SK-N-MC (cell line): Measurements from ENCODE around the gene TNC.

Experiments
- DNase-seq: peaks from one replicate; pipeline ENCODE4 v3.0.0-alpha.2; 2011; ENCODE audit warnings: low read depth, low spot score
- H3K27ac ChIP-seq: fragments of 200-600 bp; sonication (generic); 2 replicates; pipeline ENCODE4 v1.5.1; 2016; ENCODE audit warnings: mixed run types
- H3K36me3 ChIP-seq: fragments of 200-600 bp; sonication (generic); 2 replicates; pipeline ENCODE4 v1.6.1; 2017; ENCODE audit warnings: antibody characterized with exemption, low read length, mixed read lengths; ENCODE audit not compliant: insufficient read depth
- H3K4me3 ChIP-seq: fragments of 200-600 bp; sonication (generic); 2 replicates; pipeline ENCODE4 v1.5.1; 2016
- H3K9ac ChIP-seq: fragments of 200-600 bp; sonication (generic); 2 replicates; pipeline ENCODE4 v1.8.0; 2017; ENCODE audit warnings: mixed run types, mixed read lengths; ENCODE audit not compliant: insufficient read length
- H3K9me3 ChIP-seq: fragments of 200-600 bp; sonication (generic); 2 replicates; pipeline ENCODE4 v1.6.1; 2017; ENCODE audit warnings: low read depth, mild to moderate bottlenecking, antibody characterized with exemption, low read length, moderate library complexity, mixed read lengths
- EZH2 ChIP-seq: fragments of 200-600 bp; sonication (generic); IDR thresholded peaks from one replicate; pipeline ENCODE4 v1.6.1; 2017; ENCODE audit warnings: antibody characterized with exemption
- FOXP2 ChIP-seq: optimal IDR thresholded peaks from 2 replicates; pipeline ENCODE3; 2011; ENCODE audit warnings: mild to moderate bottlenecking, moderate library complexity; ENCODE audit not compliant: insufficient read depth; ENCODE audit errors: extremely low read length, control extremely low read depth
- POLR2AphosphoS5 ChIP-seq: IDR thresholded peaks from 2 replicates; pipeline ENCODE4 v1.6.1; 2012; ENCODE audit warnings: mild to moderate bottlenecking, low read depth, low read length, borderline replicate concordance

TNC gene

GRCh38 chr9:115084709-115085108 is 33.2 kb downstream of the TNC start:
- no peak for DNase-seq
- no peak overlapping the region for H3K9ac ChIP-seq
- no peaks in the 10 kb centered on the region for H3K9me3 ChIP-seq
- no peaks in the 10 kb centered on the region; the same call in 1 of the 2 replicates for H3K36me3 ChIP-seq
- no peak overlapping the region for H3K4me3 ChIP-seq
- TF ChIP-seq FOXP2 = no peak
- no peak for TF ChIP-seq POLR2AphosphoS5
- no peak for TF ChIP-seq EZH2
- no peak overlapping the region for H3K27ac ChIP-seq

- no peaks in the 10 kb centered on the region for H3K9me3 ChIP-seq
- no peaks in the 10 kb centered on the region; the same call in 1 of the 2 replicates for H3K36me3 ChIP-seq
- H3K9ac ChIP-seq = no peak overlapping the region
- H3K27ac ChIP-seq = no peak overlapping the region
- H3K4me3 ChIP-seq = no peak overlapping the region
- no peak for TF ChIP-seq FOXP2
- no peak for TF ChIP-seq POLR2AphosphoS5
- TF ChIP-seq EZH2 = no peak
- no peak for DNase-seq
Measured at GRCh38 chr9:115084157-115084556, 33.8 kb downstream of the TNC start.

GRCh38 chr9:115080242-115080641 is 37.7 kb downstream of the TNC start:
- no peaks in the 10 kb centered on the region for H3K9me3 ChIP-seq
- TF ChIP-seq EZH2 (no peak), POLR2AphosphoS5 (no peak), FOXP2 (no peak)
- H3K9ac ChIP-seq = no peak overlapping the region
- peak overlapping the region; percentile 29; the same call in 1 of the 2 replicates for H3K27ac ChIP-seq
- DNase-seq = no peak
- no peak overlapping the region for H3K4me3 ChIP-seq
- H3K36me3 ChIP-seq = peaks cover 13% of the 10 kb centered on the region

- Histone ChIP-seq H3K36me3 (peaks cover 24% of the 10 kb centered on the region), H3K9me3 (no peaks in the 10 kb centered on the region), H3K27ac (0 out of 2 replicates have a peak overlapping the region, but pooled peaks have one; percentile 14), H3K4me3 (no peak overlapping the region), H3K9ac (no peak overlapping the region)
- no peak for DNase-seq
- TF ChIP-seq POLR2AphosphoS5 (no peak), FOXP2 (no peak), EZH2 (no peak)
Measured at GRCh38 chr9:115079156-115079555, 38.8 kb downstream of the TNC start.

GRCh38 chr9:115073456-115073855 is 44.5 kb downstream of the TNC start:
- Histone ChIP-seq H3K4me3 (no peak overlapping the region), H3K9ac (no peak overlapping the region), H3K27ac (no peak overlapping the region), H3K9me3 (no peaks in the 10 kb centered on the region; the same call in 1 of the 2 replicates), H3K36me3 (peaks cover 45% of the 10 kb centered on the region)
- TF ChIP-seq FOXP2 = no peak
- TF ChIP-seq POLR2AphosphoS5 = no peak
- no peak for TF ChIP-seq EZH2
- no peak for DNase-seq

- TF ChIP-seq FOXP2 (no peak), POLR2AphosphoS5 (no peak), EZH2 (no peak)
- peaks cover 38% of the 10 kb centered on the region for H3K36me3 ChIP-seq
- DNase-seq = no peak
- peak overlapping the region; percentile 31 for H3K4me3 ChIP-seq
- peak overlapping the region; percentile 100 for H3K27ac ChIP-seq
- no peaks in the 10 kb centered on the region; the same call in 1 of the 2 replicates for H3K9me3 ChIP-seq
- peak overlapping the region; percentile 76 for H3K9ac ChIP-seq
Measured at GRCh38 chr9:115071176-115071575, 46.8 kb downstream of the TNC start.

- Histone ChIP-seq H3K4me3 (no peak overlapping the region; the same call in 1 of the 2 replicates), H3K36me3 (peaks cover 27% of the 10 kb centered on the region), H3K27ac (peak overlapping the region; percentile 100), H3K9ac (peak overlapping the region; percentile 76), H3K9me3 (no peaks in the 10 kb centered on the region; the same call in 1 of the 2 replicates)
- TF ChIP-seq POLR2AphosphoS5 = peak; percentile 25; the same call in 1 of the 2 replicates
- TF ChIP-seq EZH2 = no peak
- DNase-seq = peak; percentile 96
Measured at GRCh38 chr9:115069771-115070170, 48.2 kb downstream of the TNC start.

- Histone ChIP-seq H3K9ac (peak overlapping the region; percentile 74), H3K9me3 (no peaks in the 10 kb centered on the region; the same call in 1 of the 2 replicates), H3K36me3 (peaks cover 22% of the 10 kb centered on the region), H3K4me3 (peak overlapping the region; percentile 26; the same call in 1 of the 2 replicates), H3K27ac (peak overlapping the region; percentile 100)
- DNase-seq = no peak
- TF ChIP-seq POLR2AphosphoS5 = 0 out of 2 replicates have a peak, but pooled peaks have one; percentile 0
- TF ChIP-seq EZH2 = no peak
- TF ChIP-seq FOXP2 = no peak
Measured at GRCh38 chr9:115069302-115069701, 48.7 kb downstream of the TNC start.

- TF ChIP-seq POLR2AphosphoS5 (no peak), EZH2 (no peak), FOXP2 (no peak)
- Histone ChIP-seq H3K4me3 (no peak overlapping the region), H3K9ac (no peak overlapping the region), H3K9me3 (no peaks in the 10 kb centered on the region; the same call in 1 of the 2 replicates), H3K27ac (peak overlapping the region; percentile 100), H3K36me3 (peaks cover 9% of the 10 kb centered on the region)
- no peak for DNase-seq
Measured at GRCh38 chr9:115068031-115068430, 49.9 kb downstream of the TNC start.
